H7 (cell line): ENCODE measurements around the gene SRMS. TPM values are rescaled to one million over a fixed set of nuclear protein-coding genes. Genes with fewer than 3 reads are reported as not detected.
"Not testable (repeated sequence)": the region's sequence is repeated elsewhere in the genome, so short reads cannot be mapped to it uniquely, and the experiment has no call there.

ENCODE experiments used
- DNase-seq: peaks from one replicate; pipeline ENCODE4 v3.0.0; 2012
- H3K27me3 ChIP-seq: 2 replicates; pipeline ENCODE4 v1.6.0; 2011; ENCODE audit warnings: mild to moderate bottlenecking, low read length; ENCODE audit not compliant: control insufficient read depth, insufficient read depth
- H3K36me3 ChIP-seq: replicated peaks from 2 replicates; pipeline ENCODE4 v1.5.1; 2011; ENCODE audit warnings: low read length; ENCODE audit not compliant: control insufficient read depth, insufficient read depth
- H3K4me3 ChIP-seq: 2 replicates; pipeline ENCODE4 v1.5.1; 2011; ENCODE audit warnings: low read depth, mild to moderate bottlenecking, control low read depth, low read length, moderate library complexity; ENCODE audit not compliant: insufficient read depth
- total RNA-seq: library from RNA; depleted of rRNA; stranded (reverse); fragments of >200 nt; shearing (Covaris generic); gene quantifications from 2 replicates; pipeline ENCODE4 v1.2.3, GENCODE V29; 2014

Gene SRMS
- total RNA-seq, 1 experiment from 2014 or later, result 0.21 TPM

GRCh38 chr20:63564036-63564810 is 16.7 kb upstream of the SRMS start:
- Histone ChIP-seq H3K4me3 (no peak overlapping the region), H3K36me3 (no peaks in the 10 kb centered on the region; the same call in 1 of the 2 replicates), H3K27me3 (no peaks in the 10 kb centered on the region)
- DNase-seq, result no peak

DNA sequence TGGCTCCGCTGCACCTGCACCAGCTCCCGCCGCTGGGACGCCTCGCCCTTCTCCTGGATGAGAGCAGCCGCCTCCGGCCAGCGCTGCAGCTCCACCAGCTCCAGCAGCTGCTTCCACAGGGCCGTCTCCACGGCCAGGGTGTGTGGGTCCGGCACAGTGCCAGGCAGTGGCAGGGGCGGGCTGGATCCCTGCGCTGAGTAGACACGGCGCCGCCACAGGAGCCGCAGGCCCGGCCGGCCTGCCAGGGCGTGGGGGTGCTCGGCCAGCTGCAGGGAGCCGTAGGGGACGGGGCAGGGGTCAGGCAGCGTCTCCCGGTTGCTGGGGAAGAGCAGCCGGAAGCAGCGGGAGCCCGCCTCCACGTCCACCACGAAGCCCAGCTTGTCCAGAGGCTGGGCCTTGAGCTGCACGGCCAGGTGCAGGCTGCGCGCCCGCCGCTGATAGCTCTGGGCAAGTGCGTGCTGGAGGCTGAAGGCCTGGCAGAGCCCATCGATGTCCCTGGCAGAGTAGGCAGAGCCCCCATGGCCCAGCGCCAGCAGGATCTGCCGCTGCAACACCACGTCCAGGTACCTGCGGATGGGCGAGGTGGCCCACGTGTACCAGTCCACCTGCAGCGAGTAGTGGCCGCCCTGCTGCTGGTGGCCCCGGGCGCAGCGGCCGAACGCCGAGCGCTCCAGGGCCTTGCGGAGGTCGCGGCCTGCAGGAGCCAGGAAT is 15.8 kb upstream of the SRMS start:
- Histone ChIP-seq H3K27me3 (no peaks in the 10 kb centered on the region), H3K4me3 (no peak overlapping the region), H3K36me3 (no peaks in the 10 kb centered on the region; the same call in 1 of the 2 replicates)
- DNase-seq, result no peak

DNA sequence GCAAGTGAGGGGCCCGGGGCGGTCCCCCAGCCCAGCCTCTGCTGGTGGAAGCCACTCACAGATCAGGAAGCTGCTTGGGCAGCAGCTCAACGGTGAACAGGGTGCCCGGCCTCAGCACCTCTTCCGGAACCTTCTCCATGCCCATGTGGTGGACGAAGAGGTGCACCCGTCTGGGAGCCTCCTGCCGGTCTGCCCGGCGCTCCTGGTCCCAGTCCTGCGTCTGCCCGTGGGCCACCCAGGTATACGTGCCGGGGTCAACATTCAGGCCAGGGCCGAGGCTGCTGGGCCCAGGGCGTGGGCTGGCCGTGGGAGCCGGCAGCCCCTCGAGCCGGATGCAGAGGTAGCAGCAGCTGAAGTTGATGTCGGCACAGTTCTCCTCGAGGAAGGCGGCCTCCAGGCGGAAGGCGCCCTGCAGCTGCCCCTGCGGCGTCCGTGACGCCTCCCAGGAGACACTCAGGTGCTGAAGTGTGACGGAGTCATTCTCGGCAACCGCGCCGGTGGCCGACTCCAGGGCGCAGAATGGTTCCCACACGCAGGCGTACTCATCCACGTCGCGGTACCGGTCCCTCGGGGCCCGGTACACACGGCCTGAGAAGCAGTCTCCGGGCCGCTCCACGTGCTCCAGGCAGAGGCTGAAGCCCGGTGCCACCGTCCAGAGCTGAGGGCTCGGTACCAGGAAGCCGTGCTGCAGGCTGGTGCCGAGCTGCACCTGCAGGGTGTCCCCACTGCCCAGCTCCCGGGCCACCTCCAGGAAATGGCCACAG is 15.1 kb upstream of the SRMS start:
- no peak overlapping the region for H3K4me3 ChIP-seq

GRCh38 chr20:63561624-63562396 is 14.3 kb upstream of the SRMS start:
- no peaks in the 10 kb centered on the region for H3K27me3 ChIP-seq
- DNase-seq, result no peak
- no peak overlapping the region for H3K4me3 ChIP-seq
- H3K36me3 ChIP-seq, result no peaks in the 10 kb centered on the region; the same call in 1 of the 2 replicates

More for the DNA sequence above, 15.1 kb upstream of the SRMS start:
- Histone ChIP-seq H3K27me3 (no peaks in the 10 kb centered on the region), H3K36me3 (no peaks in the 10 kb centered on the region; the same call in 1 of the 2 replicates)
- no peak for DNase-seq

DNA sequence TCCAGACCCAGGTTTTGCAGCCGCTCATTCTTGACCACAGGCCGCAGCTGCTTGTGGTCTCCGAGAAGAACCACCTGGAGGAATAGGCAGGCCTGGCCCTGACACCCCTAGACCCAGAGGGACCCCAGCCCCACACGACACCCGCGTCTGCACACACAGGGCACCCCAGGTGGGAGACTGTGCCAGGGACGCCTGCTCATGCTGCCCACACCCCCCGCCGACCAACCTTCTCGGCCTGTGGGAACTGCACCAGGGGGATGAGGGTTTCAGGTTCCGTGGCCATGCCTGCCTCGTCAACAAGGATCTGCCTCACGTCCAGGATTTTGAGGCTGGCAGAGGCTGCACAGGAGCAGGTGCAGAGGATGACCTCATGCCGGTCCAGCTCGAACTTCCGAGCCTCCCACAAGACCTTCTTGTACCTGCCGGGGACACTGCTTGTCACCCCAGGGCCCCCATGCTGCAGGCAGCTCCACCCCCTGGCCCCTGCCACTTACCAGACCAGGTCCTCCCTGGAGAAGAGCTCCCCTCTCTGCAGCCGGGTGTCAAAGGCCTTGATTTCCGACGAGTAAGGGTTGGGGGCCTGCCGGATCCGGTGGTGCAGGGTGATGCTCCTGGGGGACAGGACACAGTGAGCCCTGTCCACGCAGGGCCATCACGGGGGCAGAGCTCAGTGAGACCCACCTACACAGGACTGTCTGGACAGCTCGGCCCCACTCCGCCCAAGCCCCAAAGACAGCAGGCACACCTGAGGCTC is 13.5 kb upstream of the SRMS start:
- no peaks in the 10 kb centered on the region for H3K27me3 ChIP-seq
- H3K36me3 ChIP-seq, result no peaks in the 10 kb centered on the region; the same call in 1 of the 2 replicates
- no peak for DNase-seq
- H3K4me3 ChIP-seq, result no peak overlapping the region

GRCh38 chr20:63560333-63560805 is 12.8 kb upstream of the SRMS start:
- H3K36me3 ChIP-seq, result no peaks in the 10 kb centered on the region; the same call in 1 of the 2 replicates
- H3K27me3 ChIP-seq, result no peaks in the 10 kb centered on the region; the same call in 1 of the 2 replicates
- no peak overlapping the region for H3K4me3 ChIP-seq
- DNase-seq, result no peak

- peak; percentile 86 for DNase-seq
- not testable (repeated sequence) for H3K27me3 ChIP-seq, H3K36me3 ChIP-seq, H3K4me3 ChIP-seq
These were observed 12.2 kb upstream of the SRMS start for GRCh38 chr20:63559485-63560332.

- Histone ChIP-seq H3K36me3 (no peaks in the 10 kb centered on the region; the same call in 1 of the 2 replicates), H3K4me3 (no peak overlapping the region), H3K27me3 (peaks cover 3% of the 10 kb centered on the region)
- peak; percentile 85 for DNase-seq
These were observed 11.4 kb upstream of the SRMS start for GRCh38 chr20:63558804-63559484.

- no peak for DNase-seq
- H3K4me3 ChIP-seq, result no peak overlapping the region
- peaks cover 3% of the 10 kb centered on the region for H3K27me3 ChIP-seq
- no peaks in the 10 kb centered on the region; the same call in 1 of the 2 replicates for H3K36me3 ChIP-seq
These were observed 9.9 kb upstream of the SRMS start for GRCh38 chr20:63557481-63557891.

GRCh38 chr20:63556873-63557478 is 9.4 kb upstream of the SRMS start:
- no peaks in the 10 kb centered on the region; the same call in 1 of the 2 replicates for H3K36me3 ChIP-seq
- peaks cover 3% of the 10 kb centered on the region for H3K27me3 ChIP-seq
- H3K4me3 ChIP-seq, result no peak overlapping the region
- peak; percentile 89 for DNase-seq

DNA sequence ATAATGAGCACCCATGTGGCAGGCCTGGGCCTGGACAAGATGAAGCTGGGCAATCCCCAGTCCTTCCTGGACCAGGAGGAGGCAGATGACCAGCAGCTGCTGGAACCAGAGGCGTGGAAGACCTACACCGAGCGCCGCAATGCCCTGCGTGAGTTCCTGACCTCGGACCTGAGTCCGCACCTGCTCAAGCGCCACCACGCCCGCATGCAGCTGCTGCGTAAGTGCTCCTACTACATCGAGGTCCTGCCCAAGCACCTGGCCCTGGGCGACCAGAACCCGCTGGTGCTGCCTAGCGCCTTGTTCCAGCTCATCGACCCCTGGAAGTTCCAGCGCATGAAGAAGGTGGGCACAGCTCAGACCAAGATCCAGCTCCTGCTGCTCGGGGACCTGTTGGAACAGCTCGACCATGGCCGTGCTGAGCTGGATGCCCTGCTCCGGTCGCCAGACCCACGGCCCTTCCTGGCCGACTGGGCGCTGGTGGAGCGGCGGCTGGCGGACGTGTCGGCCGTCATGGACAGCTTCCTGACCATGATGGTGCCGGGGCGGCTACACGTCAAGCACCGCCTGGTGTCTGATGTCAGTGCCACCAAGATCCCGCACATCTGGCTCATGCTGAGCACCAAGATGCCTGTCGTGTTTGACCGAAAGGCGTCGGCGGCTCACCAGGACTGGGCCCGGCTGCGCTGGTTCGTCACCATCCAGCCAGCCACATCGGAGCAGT is 8.3 kb upstream of the SRMS start:
- peaks cover 3% of the 10 kb centered on the region for H3K27me3 ChIP-seq
- H3K4me3 ChIP-seq, result no peak overlapping the region
- no peak for DNase-seq
- H3K36me3 ChIP-seq, result no peaks in the 10 kb centered on the region
